OCI-LY1 (cell line): ENCODE results near the gene RMI2.

Experiments used
- H2AFZ ChIP-seq: fragments of 200-600 bp; sonication (generic), shearing (Covaris generic); 2 replicates; pipeline ENCODE4 v1.6.0; 2014; ENCODE audit warnings: antibody characterized with exemption, mild to moderate bottlenecking, low read length
- H3F3A ChIP-seq: fragments of 200-600 bp; sonication (generic), shearing (Covaris generic); 2 replicates; pipeline ENCODE4 v1.6.0; 2014; ENCODE audit warnings: mild to moderate bottlenecking, antibody characterized with exemption, low read length, moderate library complexity; ENCODE audit not compliant: insufficient read depth
- H3K27ac ChIP-seq: fragments of 200-600 bp; sonication (generic); 2 replicates; pipeline ENCODE4 v1.5.1; 2014; ENCODE audit warnings: low read length, mixed run types, mild to moderate bottlenecking, low read depth; ENCODE audit not compliant: poor library complexity, severe bottlenecking
- H3K27me3 ChIP-seq: fragments of 200-600 bp; sonication (generic); 2 replicates; pipeline ENCODE4 v1.6.0; 2014; ENCODE audit warnings: antibody characterized with exemption, mild to moderate bottlenecking, low read length, moderate library complexity; ENCODE audit not compliant: insufficient read depth
- H3K36me3 ChIP-seq: fragments of 200-600 bp; sonication (generic); 2 replicates; pipeline ENCODE4 v1.6.1; 2014; ENCODE audit warnings: mild to moderate bottlenecking, antibody characterized with exemption, low read length, moderate library complexity, mixed read lengths; ENCODE audit not compliant: insufficient read depth
- H3K4me1 ChIP-seq: fragments of 200-600 bp; sonication (generic); 2 replicates; pipeline ENCODE4 v1.5.1; 2014; ENCODE audit warnings: mild to moderate bottlenecking, low read length, moderate library complexity; ENCODE audit not compliant: insufficient read depth, severe bottlenecking
- H3K4me2 ChIP-seq: fragments of 200-600 bp; sonication (generic), shearing (Covaris generic); 2 replicates; pipeline ENCODE4 v1.6.1; 2014; ENCODE audit warnings: low read length
- H3K4me3 ChIP-seq: fragments of 200-600 bp; sonication (generic); 2 replicates; pipeline ENCODE4 v1.5.1; 2014; ENCODE audit warnings: low read length, low read depth, mild to moderate bottlenecking, mixed read lengths; ENCODE audit not compliant: poor library complexity, severe bottlenecking
- H3K79me2 ChIP-seq: fragments of 200-600 bp; shearing (Covaris generic); 2 replicates; pipeline ENCODE4 v1.6.1; 2016; ENCODE audit warnings: mixed run types, low read length, mixed read lengths; ENCODE audit not compliant: insufficient read depth
- H3K9ac ChIP-seq: fragments of 200-600 bp; sonication (generic), shearing (Covaris generic); 2 replicates; pipeline ENCODE4 v1.6.1; 2014; ENCODE audit warnings: mild to moderate bottlenecking, low read length, mixed read lengths
- H3K9me2 ChIP-seq: fragments of 200-600 bp; sonication (generic), shearing (Covaris generic); 2 replicates; pipeline ENCODE4 v1.6.1; 2014; ENCODE audit warnings: low read depth, mild to moderate bottlenecking, low read length, mixed read lengths
- H3K9me3 ChIP-seq: fragments of 200-600 bp; shearing (Covaris generic); 2 replicates; pipeline ENCODE4 v1.6.1; 2014; ENCODE audit warnings: low read length, mixed read lengths
- H4K20me1 ChIP-seq: fragments of 200-600 bp; sonication (generic), shearing (Covaris generic); 2 replicates; pipeline ENCODE4 v1.6.0; 2016; ENCODE audit warnings: mild to moderate bottlenecking, low read length; ENCODE audit not compliant: insufficient read depth
- EZH2 ChIP-seq: fragments of 200-600 bp; sonication (generic), shearing (Covaris generic); IDR thresholded peaks from 2 replicates; pipeline ENCODE4 v1.8.0; 2017; ENCODE audit warnings: borderline replicate concordance, mixed run types, mild to moderate bottlenecking, antibody characterized with exemption, low read length, moderate library complexity, mixed read lengths
- TF ChIP-seq, protein P1 (sequence below): fragments of 200-600 bp; sonication (generic), shearing (Covaris generic); IDR thresholded peaks from 2 replicates; pipeline ENCODE4 v1.5.1; 2017; ENCODE audit warnings: mild to moderate bottlenecking, antibody characterized with exemption, low read length, moderate library complexity, mixed read lengths

The RMI2 gene

DNA sequence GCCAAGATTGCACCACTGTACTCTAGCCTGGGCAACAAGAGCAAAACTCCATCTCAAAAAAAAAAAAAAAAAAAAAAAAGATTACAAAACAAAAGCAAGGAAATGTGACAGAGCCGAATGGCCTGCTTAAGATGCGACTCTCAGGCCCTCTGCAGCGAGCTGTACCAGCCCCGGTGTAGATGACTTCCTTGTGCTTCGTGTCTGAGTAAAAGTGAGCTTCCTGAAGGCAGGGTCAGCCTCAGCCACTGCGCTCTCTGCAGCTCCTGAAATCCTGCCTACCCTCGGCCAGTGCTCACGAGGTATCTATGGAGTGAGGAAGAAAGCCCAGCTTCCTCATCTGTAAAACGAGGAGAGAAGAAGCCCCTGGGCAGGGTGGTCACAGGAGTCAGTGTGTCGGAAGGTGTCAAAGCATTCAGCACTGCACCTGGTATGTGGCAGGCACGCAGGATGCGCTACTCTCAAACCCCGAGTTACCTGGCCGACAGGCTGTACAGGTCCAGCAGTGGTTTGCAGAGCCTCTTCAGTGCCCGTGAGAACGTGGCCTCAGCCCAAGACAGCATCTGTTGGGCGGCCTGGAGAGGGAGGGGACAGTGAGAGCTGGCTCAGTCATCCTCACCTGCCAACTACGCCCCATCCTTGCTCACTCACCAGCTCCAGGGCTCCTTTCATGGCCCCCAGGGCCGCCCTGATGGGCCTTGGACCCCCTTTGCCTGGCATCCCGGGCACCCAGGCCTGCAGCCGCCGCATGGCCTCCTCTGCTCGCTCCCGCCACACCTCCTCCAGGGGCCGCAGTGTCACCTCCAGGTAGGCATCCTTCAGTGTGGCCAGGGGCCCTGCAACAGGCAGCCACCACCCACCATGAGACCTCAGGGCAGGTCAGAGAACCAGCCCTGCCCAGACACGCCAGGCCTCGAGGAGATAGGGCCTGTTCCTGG lies 44.6 kb downstream of the RMI2 start:
- H4K20me1 ChIP-seq = no peaks in the 10 kb centered on the region
- no peak overlapping the region for H3K4me3 ChIP-seq
- H3K27ac ChIP-seq = no peak overlapping the region
- H3K27me3 ChIP-seq = no peaks in the 10 kb centered on the region; the same call in 1 of the 2 replicates
- H3K4me1 ChIP-seq = no peaks in the 10 kb centered on the region
- no peaks in the 10 kb centered on the region for H3K36me3 ChIP-seq
- H3K9ac ChIP-seq = no peak overlapping the region
- no peaks in the 10 kb centered on the region for H3K9me2 ChIP-seq
- no peak overlapping the region for H2AFZ ChIP-seq
- no peaks in the 10 kb centered on the region for H3K9me3 ChIP-seq
- TF ChIP-seq, protein P1, sequence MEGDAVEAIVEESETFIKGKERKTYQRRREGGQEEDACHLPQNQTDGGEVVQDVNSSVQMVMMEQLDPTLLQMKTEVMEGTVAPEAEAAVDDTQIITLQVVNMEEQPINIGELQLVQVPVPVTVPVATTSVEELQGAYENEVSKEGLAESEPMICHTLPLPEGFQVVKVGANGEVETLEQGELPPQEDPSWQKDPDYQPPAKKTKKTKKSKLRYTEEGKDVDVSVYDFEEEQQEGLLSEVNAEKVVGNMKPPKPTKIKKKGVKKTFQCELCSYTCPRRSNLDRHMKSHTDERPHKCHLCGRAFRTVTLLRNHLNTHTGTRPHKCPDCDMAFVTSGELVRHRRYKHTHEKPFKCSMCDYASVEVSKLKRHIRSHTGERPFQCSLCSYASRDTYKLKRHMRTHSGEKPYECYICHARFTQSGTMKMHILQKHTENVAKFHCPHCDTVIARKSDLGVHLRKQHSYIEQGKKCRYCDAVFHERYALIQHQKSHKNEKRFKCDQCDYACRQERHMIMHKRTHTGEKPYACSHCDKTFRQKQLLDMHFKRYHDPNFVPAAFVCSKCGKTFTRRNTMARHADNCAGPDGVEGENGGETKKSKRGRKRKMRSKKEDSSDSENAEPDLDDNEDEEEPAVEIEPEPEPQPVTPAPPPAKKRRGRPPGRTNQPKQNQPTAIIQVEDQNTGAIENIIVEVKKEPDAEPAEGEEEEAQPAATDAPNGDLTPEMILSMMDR = no peak
- H3K79me2 ChIP-seq = no peaks in the 10 kb centered on the region
- H3F3A ChIP-seq = no peaks in the 10 kb centered on the region
- H3K4me2 ChIP-seq = no peak overlapping the region

DNA sequence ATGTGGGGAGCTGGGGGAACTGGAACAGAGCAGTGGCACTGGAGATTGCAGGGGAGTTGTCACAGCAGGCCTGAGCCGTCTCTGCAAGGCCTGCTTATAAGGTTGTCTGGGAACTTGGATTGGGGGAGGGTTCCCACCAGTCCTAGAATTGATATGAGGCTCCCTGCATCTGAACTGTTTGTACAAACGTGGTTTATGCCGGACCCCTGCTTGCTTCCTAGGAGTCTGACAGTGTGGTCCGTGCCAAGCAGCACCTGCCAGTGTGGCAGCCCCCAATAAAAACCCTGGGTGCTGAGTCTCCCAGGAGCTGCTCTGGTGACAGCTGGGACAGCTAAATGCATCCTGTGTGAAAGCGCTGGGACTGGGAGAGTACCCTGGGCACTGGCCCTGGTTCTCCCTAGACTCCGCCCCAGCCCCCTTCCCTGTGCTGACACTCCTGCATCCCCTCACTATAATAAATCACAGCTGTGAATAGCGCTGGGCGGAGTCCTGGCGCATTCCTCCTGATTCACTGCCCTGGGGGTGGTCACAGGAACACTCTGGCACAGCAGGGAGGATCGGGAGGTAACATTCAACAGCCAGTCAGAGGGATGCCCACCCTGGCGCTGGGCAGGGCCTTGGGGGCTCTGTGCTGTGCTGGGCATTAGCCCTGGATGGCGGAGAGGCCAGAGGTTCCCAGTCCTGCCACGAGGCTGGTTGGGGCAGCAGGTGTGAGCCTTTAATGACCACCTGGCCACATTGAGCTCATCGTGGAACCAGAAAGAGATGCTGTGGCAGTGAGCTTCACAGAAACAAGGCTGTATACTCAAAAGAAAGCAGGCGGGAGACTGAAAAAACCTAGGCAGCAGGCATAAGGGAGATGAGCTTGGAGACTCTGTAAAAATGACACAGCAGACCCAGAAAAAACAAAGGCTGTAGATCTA lies 45.6 kb downstream of the RMI2 start:
- no peaks in the 10 kb centered on the region for H3K9me3 ChIP-seq
- H3K27ac ChIP-seq = no peak overlapping the region
- no peak overlapping the region for H3K9ac ChIP-seq
- no peaks in the 10 kb centered on the region for H3K9me2 ChIP-seq
- H3K4me3 ChIP-seq = no peak overlapping the region
- H3K27me3 ChIP-seq = no peaks in the 10 kb centered on the region; the same call in 1 of the 2 replicates
- H3F3A ChIP-seq = no peaks in the 10 kb centered on the region
- H3K4me1 ChIP-seq = no peaks in the 10 kb centered on the region
- H3K4me2 ChIP-seq = no peak overlapping the region
- TF ChIP-seq EZH2 = no peak
- TF ChIP-seq, protein P1 = no peak
- H2AFZ ChIP-seq = no peak overlapping the region
- H3K79me2 ChIP-seq = no peaks in the 10 kb centered on the region
- no peaks in the 10 kb centered on the region for H4K20me1 ChIP-seq
- H3K36me3 ChIP-seq = no peaks in the 10 kb centered on the region

DNA sequence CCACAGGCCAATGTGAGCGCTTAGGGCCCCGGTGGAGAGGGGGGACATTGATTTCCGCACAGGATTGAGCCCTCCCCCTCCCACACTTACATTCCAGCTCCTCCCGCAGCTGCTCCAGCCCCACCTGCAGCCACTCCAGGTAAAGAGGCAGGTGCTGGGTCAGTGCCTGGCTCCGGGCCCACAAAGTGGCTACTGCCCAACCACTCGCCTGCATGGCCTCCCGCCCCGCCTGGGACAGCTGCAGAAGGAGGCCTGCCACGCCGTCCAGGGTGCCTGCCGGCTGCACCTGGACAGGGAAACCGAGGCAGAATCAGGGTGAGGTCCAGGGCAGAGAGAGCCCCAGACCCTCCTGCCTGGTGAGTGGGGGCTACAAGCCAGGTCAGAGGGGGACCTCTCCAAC lies 46.3 kb downstream of the RMI2 start:
- Histone ChIP-seq H3K9me2 (no peaks in the 10 kb centered on the region), H3K4me2 (no peak overlapping the region), H3K27me3 (no peaks in the 10 kb centered on the region; the same call in 1 of the 2 replicates), H3K9ac (no peak overlapping the region), H2AFZ (no peak overlapping the region), H3K9me3 (no peaks in the 10 kb centered on the region), H3K79me2 (no peaks in the 10 kb centered on the region), H3K36me3 (no peaks in the 10 kb centered on the region), H3K4me1 (no peaks in the 10 kb centered on the region), H4K20me1 (no peaks in the 10 kb centered on the region), H3F3A (no peaks in the 10 kb centered on the region), H3K4me3 (no peak overlapping the region), H3K27ac (no peak overlapping the region)
- TF ChIP-seq EZH2 = no peak
- TF ChIP-seq, protein P1 = no peak
